Ovary (tissue), 3 donors: ENCODE results near the gene KIF26A.

Experiments
- POLR2A ChIP-seq: fragments of 450-650 bp; IDR thresholded peaks from one replicate; pipeline ENCODE4 v1.6.1; 2017; ENCODE audit warnings: antibody characterized with exemption, mild to moderate bottlenecking, moderate library complexity
- TF ChIP-seq, protein P1 (sequence below), 3 donors: fragments of 450-650 bp in 2 of 3; fragments of 200-600 bp in 1 of 3; IDR thresholded peaks; one replicate each; pipeline versions ENCODE4 v1.5.1 to v1.8.0; 2016 to 2022; ENCODE audit warnings: antibody characterized with exemption in 3 of 3, mild to moderate bottlenecking in 1 of 3
- donor health status: DM: no; HTN: no; CAD: no.

DNA sequence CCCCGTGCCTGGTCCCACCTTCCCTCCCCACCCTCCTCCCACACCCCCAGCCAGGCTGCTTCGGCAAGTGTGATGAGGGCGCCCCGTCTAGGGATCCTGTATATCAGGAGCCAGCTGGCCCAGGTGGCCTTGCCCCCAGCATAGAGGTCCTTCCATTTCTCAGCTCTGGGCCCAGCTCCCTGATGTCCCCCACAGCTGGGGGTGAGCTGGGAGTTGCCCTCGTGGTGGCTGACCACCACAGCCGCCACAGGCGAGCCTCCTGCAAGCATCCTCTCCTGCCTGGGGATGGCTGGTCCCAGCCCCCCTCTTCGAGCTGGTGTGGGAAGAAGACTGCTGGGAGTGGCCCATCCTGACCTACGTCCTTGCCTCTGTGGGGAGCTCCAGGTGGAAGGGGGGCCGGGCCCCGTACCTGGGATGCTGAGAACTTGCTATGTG is 45.4 kb upstream of the KIF26A start:
- no peak for TF ChIP-seq POLR2A
- TF ChIP-seq, protein P1, sequence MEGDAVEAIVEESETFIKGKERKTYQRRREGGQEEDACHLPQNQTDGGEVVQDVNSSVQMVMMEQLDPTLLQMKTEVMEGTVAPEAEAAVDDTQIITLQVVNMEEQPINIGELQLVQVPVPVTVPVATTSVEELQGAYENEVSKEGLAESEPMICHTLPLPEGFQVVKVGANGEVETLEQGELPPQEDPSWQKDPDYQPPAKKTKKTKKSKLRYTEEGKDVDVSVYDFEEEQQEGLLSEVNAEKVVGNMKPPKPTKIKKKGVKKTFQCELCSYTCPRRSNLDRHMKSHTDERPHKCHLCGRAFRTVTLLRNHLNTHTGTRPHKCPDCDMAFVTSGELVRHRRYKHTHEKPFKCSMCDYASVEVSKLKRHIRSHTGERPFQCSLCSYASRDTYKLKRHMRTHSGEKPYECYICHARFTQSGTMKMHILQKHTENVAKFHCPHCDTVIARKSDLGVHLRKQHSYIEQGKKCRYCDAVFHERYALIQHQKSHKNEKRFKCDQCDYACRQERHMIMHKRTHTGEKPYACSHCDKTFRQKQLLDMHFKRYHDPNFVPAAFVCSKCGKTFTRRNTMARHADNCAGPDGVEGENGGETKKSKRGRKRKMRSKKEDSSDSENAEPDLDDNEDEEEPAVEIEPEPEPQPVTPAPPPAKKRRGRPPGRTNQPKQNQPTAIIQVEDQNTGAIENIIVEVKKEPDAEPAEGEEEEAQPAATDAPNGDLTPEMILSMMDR (IDR thresholded peaks at IDR 0.05), result no peak
